ENCODE results near the gene STMN3. TPM values are rescaled to one million over a fixed set of nuclear protein-coding genes. Genes with fewer than 3 reads are reported as not detected.

Gene STMN3
- total and polyA plus RNA-seq, 10 of the 15 experiments (the other 5 are each of a cell fraction or from before 2014, with no cell fraction given): 0.09 to 3.6 (median 1.4) TPM; not detected in 1

GRCh38 chr20:63681609-63682142, 28.5 kb upstream of the STMN3 start:
- RAD21 ChIA-PET (ENCODE audit: unreplicated experiment): no interaction called here
- H3K4me2 ChIP-seq (ENCODE audit: control insufficient read depth, insufficient read depth): no peak overlapping the region
- no peaks in the 10 kb centered on the region for H4K20me1 ChIP-seq (ENCODE audit: control insufficient read depth, insufficient read depth)
- no peaks in the 10 kb centered on the region for H3K79me2 ChIP-seq (ENCODE audit: control insufficient read depth, insufficient read depth, low read length)
- H3K4me1 ChIP-seq (ENCODE audit: control insufficient read depth, insufficient read depth, low read length): no peaks in the 10 kb centered on the region
- POLR2A ChIA-PET: no interaction called here
- intact Hi-C loops (cut with micrococcal nuclease; ENCODE audit: unreplicated experiment) (no loop called here), in situ Hi-C loops (cut with MboI) (no loop called here)
- SMC1A ChIA-PET (ENCODE audit: uncharacterized antibody, unreplicated experiment): no interaction called here
- FAIRE-seq: no peak
- CTCF ChIA-PET: no interaction called here
- DNase-seq (ENCODE audit: low read depth, low spot score): no peak
- no peak overlapping the region for H3K9ac ChIP-seq (ENCODE audit: control insufficient read depth, insufficient read depth, low read length)
- H3K9me3 ChIP-seq (replicated peaks; ENCODE audit: control insufficient read depth, insufficient read depth, low read length): no peaks in the 10 kb centered on the region
- 95% methylated on average over 13 of the region's 13 CpGs for WGBS (ENCODE audit: insufficient coverage, insufficient replicate concordance, low lambda C conversion rate, missing lambda C conversion rate)
- no peaks in the 10 kb centered on the region for H3K27me3 ChIP-seq (replicated peaks in 1 of 2; ENCODE audit: control insufficient read depth in 2 of 2, insufficient read depth in 2 of 2, low read length in 1 of 2)
- no peak overlapping the region for H3K4me3 ChIP-seq
- H2AFZ ChIP-seq (ENCODE audit: control insufficient read depth, low read depth, low read length): no peak overlapping the region
- peaks cover 1 to 4% of the 10 kb centered on the region in 2 experiments; a peak in 2 of 4 replicates for H3K36me3 ChIP-seq (ENCODE audit: control insufficient read depth in 2 of 2, insufficient read depth in 2 of 2, low read length in 1 of 2)
- H3K27ac ChIP-seq (ENCODE audit: control insufficient read depth, insufficient read depth): no peak overlapping the region
- TF ChIP-seq GABPA (IDR thresholded peaks at IDR 0.05; ENCODE audit: low read depth): no peak
- no peak for TF ChIP-seq ZBTB33 (IDR thresholded peaks at IDR 0.05)
- TF ChIP-seq CREB1 (IDR thresholded peaks at IDR 0.05; ENCODE audit: low read depth): no peak
- no TSS peak for BruUV-seq (replicated peaks)
- no peak for ATAC-seq

DNA sequence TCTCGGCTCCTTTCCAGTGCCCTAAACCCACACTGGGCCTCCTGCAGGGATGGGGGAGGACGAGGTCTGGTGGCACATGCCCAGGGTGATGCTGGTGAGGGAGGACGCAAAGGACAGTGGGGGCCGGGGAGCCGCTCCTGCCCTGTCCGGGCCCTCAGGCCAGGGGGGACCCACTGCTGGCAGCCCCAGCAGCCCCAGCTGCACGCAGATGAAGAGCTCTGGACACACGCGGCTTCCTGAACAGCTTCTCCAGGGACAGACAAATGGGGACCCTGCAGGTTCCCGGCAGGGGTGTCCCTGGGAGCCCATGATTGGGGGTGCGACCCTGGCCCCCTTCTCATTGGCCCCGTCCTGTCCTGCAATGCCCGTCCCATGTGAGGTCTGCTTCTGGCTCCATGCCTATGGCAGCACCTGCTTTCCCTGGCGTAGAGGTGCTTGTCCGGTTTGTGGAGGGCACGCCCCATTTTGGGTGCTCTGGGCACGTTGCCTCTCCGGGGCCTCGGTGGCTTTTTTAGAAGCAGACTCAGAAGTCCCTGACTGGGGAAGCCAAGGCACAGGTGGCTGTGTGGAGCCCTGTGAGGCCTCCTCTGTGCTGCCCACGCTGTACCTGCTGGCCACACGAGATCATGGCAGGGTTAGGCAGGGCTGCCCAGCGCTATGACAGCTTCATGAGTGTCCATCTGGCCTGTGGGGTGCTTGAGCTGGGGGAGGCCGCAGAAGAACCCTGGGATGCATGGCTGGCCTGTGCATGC, 27.8 kb upstream of the STMN3 start:
- ChIA-PET RAD21 (ENCODE audit: unreplicated experiment) (no interaction called here), SMC1A (ENCODE audit: uncharacterized antibody, unreplicated experiment) (no interaction called here), CTCF (no interaction called here), POLR2A (no interaction called here)
- TF ChIP-seq POLR2A (IDR thresholded peaks at IDR 0.05; ENCODE audit: low read depth, low read length) (peak; percentile 30; the same call in 1 of the 2 replicates), NBN (IDR thresholded peaks at IDR 0.05) (no peak), KAT2A (conservative IDR thresholded peaks at IDR 0.05; ENCODE audit: control insufficient read depth, low read depth, low read length) (no peak)
- Histone ChIP-seq H3K4me3 (no peak overlapping the region), H3K4me2 (ENCODE audit: control insufficient read depth, insufficient read depth) (no peak overlapping the region), H3K79me2 (ENCODE audit: control insufficient read depth, insufficient read depth, low read length) (no peaks in the 10 kb centered on the region), H3K27me3 (replicated peaks in 1 of 2; ENCODE audit: control insufficient read depth in 2 of 2, insufficient read depth in 2 of 2, low read length in 1 of 2) (no peaks in the 10 kb centered on the region), H3K9me3 (replicated peaks; ENCODE audit: control insufficient read depth, insufficient read depth, low read length) (no peaks in the 10 kb centered on the region), H3K9ac (ENCODE audit: control insufficient read depth, insufficient read depth, low read length) (no peak overlapping the region), H3K36me3 (ENCODE audit: control insufficient read depth in 2 of 2, insufficient read depth in 2 of 2, low read length in 1 of 2) (peaks cover 1 to 4% of the 10 kb centered on the region in 2 experiments; a peak in 2 of 4 replicates), H3K4me1 (ENCODE audit: control insufficient read depth, insufficient read depth, low read length) (no peaks in the 10 kb centered on the region), H2AFZ (ENCODE audit: control insufficient read depth, low read depth, low read length) (no peak overlapping the region), H3K27ac (ENCODE audit: control insufficient read depth, insufficient read depth) (no peak overlapping the region), H4K20me1 (ENCODE audit: control insufficient read depth, insufficient read depth) (no peaks in the 10 kb centered on the region)
- BruUV-seq (replicated peaks): no TSS peak
- WGBS (ENCODE audit: insufficient coverage, insufficient replicate concordance, low lambda C conversion rate, missing lambda C conversion rate): 90% methylated on average over 23 of the region's 23 CpGs
- DNase-seq (ENCODE audit: low read depth, low spot score) (no peak), ATAC-seq (no peak), FAIRE-seq (no peak)
- in situ Hi-C loops (cut with MboI) (no loop called here), intact Hi-C loops (cut with micrococcal nuclease; ENCODE audit: unreplicated experiment) (no loop called here)
